Measurements from ENCODE around the gene USP24. TPM values are rescaled to one million over a fixed set of nuclear protein-coding genes. Genes with fewer than 3 reads are reported as not detected.

The USP24 gene
- total RNA-seq, 1 experiment from 2014 or later: 40.9 TPM

DNA sequence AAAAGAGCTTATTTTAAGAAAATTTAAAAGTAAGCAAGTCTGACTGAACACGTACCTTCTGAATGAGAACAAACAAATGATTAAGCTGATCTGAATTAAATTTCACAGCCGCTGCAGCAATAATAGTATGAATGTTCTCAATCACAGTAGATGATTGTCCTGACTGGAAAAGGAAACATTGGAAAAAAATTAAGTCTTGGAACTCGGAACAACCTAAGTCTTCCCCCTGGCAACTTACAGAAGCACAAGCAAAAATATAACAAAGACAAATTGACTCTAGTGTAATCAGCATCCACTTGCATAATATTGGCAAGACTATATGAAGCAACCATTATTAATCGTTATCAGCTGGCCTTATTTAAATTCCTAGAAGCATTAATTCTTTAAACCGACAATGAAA, 60.5 kb downstream of the USP24 start:
- POLR2A ChIA-PET: no interaction called here

DNA sequence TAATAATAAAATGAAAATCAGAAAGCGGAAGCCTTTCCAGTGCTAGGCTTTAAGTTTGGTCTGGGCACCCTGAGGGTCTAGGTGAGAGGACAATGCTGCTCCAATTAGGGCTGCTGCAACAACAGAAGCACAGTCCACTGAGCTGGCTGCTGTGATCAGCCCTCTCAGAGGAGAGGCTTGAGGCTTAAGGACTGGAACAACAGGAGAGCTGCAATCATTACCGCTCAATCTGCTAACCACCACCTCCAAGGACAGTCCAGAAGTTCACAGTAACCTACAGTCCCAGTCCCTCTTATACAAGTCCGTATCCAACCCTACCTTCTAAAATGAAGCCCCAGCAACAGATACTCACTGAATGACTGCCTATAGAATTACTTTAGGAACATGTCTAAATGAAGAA, 62.1 kb downstream of the USP24 start:
- no peaks in the 10 kb centered on the region for H3K4me1 Mint-ChIP-seq
- no peaks in the 10 kb centered on the region for H3K9me3 Mint-ChIP-seq
- CTCF ChIA-PET: interaction anchor here (1.5 kb wide), 1 partner anchor 9 kb away, joined by 10 read pairs; no protein-coding TSS in a partner anchor
- no peaks in the 10 kb centered on the region for H3K27me3 Mint-ChIP-seq (ENCODE audit: low read depth)
- TF ChIP-seq, protein P1, sequence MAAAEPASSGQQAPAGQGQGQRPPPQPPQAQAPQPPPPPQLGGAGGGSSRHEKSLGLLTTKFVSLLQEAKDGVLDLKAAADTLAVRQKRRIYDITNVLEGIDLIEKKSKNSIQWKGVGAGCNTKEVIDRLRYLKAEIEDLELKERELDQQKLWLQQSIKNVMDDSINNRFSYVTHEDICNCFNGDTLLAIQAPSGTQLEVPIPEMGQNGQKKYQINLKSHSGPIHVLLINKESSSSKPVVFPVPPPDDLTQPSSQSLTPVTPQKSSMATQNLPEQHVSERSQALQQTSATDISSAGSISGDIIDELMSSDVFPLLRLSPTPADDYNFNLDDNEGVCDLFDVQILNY (CRISPR knock-in tag; IDR thresholded peaks at IDR 0.05): no peak
- no peak for TF ChIP-seq JUN (CRISPR knock-in tag; IDR thresholded peaks at IDR 0.05)
- no peak overlapping the region; the same call in 1 of the 2 replicates for H3K27ac Mint-ChIP-seq
- POLR2A ChIA-PET: no interaction called here
- ATAC-seq: no peak
- peaks cover 38% of the 10 kb centered on the region for H3K36me3 Mint-ChIP-seq
- no peak for DNase-seq (ENCODE audit: low spot score)
- H3K4me3 Mint-ChIP-seq: no peak overlapping the region

More for the DNA sequence above, 60.5 kb downstream of the USP24 start:
- H3K27ac Mint-ChIP-seq: no peak overlapping the region
- no peaks in the 10 kb centered on the region for H3K4me1 Mint-ChIP-seq
- H3K4me3 Mint-ChIP-seq: no peak overlapping the region
- no peak for ATAC-seq
- no peaks in the 10 kb centered on the region for H3K27me3 Mint-ChIP-seq (ENCODE audit: low read depth)
- H3K36me3 Mint-ChIP-seq: peaks cover 47% of the 10 kb centered on the region
- TF ChIP-seq, protein P2, sequence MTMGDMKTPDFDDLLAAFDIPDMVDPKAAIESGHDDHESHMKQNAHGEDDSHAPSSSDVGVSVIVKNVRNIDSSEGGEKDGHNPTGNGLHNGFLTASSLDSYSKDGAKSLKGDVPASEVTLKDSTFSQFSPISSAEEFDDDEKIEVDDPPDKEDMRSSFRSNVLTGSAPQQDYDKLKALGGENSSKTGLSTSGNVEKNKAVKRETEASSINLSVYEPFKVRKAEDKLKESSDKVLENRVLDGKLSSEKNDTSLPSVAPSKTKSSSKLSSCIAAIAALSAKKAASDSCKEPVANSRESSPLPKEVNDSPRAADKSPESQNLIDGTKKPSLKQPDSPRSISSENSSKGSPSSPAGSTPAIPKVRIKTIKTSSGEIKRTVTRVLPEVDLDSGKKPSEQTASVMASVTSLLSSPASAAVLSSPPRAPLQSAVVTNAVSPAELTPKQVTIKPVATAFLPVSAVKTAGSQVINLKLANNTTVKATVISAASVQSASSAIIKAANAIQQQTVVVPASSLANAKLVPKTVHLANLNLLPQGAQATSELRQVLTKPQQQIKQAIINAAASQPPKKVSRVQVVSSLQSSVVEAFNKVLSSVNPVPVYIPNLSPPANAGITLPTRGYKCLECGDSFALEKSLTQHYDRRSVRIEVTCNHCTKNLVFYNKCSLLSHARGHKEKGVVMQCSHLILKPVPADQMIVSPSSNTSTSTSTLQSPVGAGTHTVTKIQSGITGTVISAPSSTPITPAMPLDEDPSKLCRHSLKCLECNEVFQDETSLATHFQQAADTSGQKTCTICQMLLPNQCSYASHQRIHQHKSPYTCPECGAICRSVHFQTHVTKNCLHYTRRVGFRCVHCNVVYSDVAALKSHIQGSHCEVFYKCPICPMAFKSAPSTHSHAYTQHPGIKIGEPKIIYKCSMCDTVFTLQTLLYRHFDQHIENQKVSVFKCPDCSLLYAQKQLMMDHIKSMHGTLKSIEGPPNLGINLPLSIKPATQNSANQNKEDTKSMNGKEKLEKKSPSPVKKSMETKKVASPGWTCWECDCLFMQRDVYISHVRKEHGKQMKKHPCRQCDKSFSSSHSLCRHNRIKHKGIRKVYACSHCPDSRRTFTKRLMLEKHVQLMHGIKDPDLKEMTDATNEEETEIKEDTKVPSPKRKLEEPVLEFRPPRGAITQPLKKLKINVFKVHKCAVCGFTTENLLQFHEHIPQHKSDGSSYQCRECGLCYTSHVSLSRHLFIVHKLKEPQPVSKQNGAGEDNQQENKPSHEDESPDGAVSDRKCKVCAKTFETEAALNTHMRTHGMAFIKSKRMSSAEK (CRISPR knock-in tag; IDR thresholded peaks at IDR 0.05; ENCODE audit: borderline replicate concordance): no peak
- TF ChIP-seq ZNF317 (CRISPR knock-in tag; IDR thresholded peaks at IDR 0.05; ENCODE audit: borderline replicate concordance, low read depth) (no peak), ZNF121 (CRISPR knock-in tag; IDR thresholded peaks at IDR 0.05) (no peak), NR3C1 (CRISPR knock-in tag; conservative IDR thresholded peaks at IDR 0.05; ENCODE audit: low read depth) (no peak), CREB1 (CRISPR knock-in tag; IDR thresholded peaks at IDR 0.05) (no peak), OVOL2 (CRISPR knock-in tag; IDR thresholded peaks at IDR 0.05; ENCODE audit: borderline replicate concordance) (no peak), MYBL2 (CRISPR knock-in tag; IDR thresholded peaks at IDR 0.05) (no peak), NR2C2 (CRISPR knock-in tag; IDR thresholded peaks at IDR 0.05) (no peak), ZNF416 (CRISPR knock-in tag; IDR thresholded peaks at IDR 0.05) (no peak)
- TF ChIP-seq, protein P3, sequence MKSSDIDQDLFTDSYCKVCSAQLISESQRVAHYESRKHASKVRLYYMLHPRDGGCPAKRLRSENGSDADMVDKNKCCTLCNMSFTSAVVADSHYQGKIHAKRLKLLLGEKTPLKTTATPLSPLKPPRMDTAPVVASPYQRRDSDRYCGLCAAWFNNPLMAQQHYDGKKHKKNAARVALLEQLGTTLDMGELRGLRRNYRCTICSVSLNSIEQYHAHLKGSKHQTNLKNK (CRISPR knock-in tag; IDR thresholded peaks at IDR 0.05): no peak
- TF ChIP-seq, protein P4, sequence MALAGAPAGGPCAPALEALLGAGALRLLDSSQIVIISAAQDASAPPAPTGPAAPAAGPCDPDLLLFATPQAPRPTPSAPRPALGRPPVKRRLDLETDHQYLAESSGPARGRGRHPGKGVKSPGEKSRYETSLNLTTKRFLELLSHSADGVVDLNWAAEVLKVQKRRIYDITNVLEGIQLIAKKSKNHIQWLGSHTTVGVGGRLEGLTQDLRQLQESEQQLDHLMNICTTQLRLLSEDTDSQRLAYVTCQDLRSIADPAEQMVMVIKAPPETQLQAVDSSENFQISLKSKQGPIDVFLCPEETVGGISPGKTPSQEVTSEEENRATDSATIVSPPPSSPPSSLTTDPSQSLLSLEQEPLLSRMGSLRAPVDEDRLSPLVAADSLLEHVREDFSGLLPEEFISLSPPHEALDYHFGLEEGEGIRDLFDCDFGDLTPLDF (CRISPR knock-in tag; IDR thresholded peaks at IDR 0.05): no peak
- TF ChIP-seq, protein P5, sequence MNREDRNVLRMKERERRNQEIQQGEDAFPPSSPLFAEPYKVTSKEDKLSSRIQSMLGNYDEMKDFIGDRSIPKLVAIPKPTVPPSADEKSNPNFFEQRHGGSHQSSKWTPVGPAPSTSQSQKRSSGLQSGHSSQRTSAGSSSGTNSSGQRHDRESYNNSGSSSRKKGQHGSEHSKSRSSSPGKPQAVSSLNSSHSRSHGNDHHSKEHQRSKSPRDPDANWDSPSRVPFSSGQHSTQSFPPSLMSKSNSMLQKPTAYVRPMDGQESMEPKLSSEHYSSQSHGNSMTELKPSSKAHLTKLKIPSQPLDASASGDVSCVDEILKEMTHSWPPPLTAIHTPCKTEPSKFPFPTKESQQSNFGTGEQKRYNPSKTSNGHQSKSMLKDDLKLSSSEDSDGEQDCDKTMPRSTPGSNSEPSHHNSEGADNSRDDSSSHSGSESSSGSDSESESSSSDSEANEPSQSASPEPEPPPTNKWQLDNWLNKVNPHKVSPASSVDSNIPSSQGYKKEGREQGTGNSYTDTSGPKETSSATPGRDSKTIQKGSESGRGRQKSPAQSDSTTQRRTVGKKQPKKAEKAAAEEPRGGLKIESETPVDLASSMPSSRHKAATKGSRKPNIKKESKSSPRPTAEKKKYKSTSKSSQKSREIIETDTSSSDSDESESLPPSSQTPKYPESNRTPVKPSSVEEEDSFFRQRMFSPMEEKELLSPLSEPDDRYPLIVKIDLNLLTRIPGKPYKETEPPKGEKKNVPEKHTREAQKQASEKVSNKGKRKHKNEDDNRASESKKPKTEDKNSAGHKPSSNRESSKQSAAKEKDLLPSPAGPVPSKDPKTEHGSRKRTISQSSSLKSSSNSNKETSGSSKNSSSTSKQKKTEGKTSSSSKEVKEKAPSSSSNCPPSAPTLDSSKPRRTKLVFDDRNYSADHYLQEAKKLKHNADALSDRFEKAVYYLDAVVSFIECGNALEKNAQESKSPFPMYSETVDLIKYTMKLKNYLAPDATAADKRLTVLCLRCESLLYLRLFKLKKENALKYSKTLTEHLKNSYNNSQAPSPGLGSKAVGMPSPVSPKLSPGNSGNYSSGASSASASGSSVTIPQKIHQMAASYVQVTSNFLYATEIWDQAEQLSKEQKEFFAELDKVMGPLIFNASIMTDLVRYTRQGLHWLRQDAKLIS (CRISPR knock-in tag; IDR thresholded peaks at IDR 0.05; ENCODE audit: borderline replicate concordance): no peak
- no peaks in the 10 kb centered on the region for H3K9me3 Mint-ChIP-seq
- CTCF ChIA-PET: interaction anchor here (0.8 to 1.3 kb wide), 2 partner anchors 11 to 84 kb away, joined by 3 to 9 read pairs; no protein-coding TSS in a partner anchor
- DNase-seq (ENCODE audit: low spot score): no peak
